Inflammatory macrophage (primary cell): ENCODE results near the gene ZNF518B.

ENCODE experiments used
- DNase-seq, 2 donors: peaks; one replicate each; pipeline ENCODE4 v3.0.0-alpha.2; 2020 to 2022
- total RNA-seq, 18 experiments: gene quantifications; one replicate each; lab custom pipeline; 2026; ENCODE audit warnings: mixed read lengths in 6 of 18, inconsistent platforms in 2 of 18; lab: John Stamatoyannopoulos, UW

Gene ZNF518B, protein sequence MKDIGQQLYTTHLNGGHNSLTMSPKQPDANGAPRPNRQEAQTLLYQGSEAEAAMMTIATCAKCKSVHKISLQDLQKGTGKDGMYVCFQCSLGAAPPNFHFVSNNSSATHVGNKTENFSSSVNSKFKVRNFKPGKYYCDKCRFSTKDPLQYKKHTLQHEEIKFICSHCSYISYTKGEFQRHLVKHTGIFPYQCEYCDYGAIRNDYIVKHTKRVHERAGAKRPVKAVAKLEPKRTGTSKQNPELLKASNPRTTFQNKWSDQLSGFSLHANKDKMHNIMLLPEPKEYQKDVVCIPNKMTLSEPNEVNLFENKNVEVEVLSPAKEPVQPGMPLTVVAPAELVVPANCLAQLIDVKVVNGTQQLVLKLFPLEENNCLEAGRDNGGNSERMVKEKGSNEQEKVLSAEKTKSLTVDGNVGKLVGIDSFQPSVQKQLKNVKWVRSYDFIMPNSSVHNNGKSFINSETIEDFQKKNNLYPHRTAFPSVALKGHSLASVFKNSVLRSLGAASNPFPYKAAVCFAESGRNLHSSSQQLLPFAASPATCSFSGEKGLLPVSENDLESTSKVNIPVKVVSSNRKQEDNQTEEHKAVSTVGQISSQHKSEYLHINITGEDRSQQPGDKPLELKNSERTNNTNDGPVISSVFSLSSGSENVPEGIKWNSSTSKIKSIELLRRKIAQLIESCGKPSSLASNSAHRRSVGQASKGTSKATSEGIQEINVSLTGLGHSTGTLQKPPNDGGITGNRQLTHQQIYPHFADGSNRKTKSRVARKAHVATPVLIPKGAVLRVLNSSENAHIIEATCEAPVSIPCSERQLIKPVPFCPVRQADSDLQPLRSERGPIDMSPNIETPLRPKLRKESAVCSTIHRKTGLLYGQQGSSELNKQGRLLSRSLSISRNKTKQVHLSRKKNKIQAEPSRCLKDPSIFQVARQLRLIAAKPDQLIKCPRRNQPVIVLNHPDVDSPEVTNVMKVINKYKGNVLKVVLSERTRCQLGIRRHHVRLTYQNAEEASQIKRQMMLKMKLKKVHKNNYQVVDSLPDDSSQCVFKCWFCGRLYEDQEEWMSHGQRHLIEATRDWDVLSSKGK
- 21.0 to 57.0 (median 38.7) reads per million in 18 experiments for total RNA-seq

DNA sequence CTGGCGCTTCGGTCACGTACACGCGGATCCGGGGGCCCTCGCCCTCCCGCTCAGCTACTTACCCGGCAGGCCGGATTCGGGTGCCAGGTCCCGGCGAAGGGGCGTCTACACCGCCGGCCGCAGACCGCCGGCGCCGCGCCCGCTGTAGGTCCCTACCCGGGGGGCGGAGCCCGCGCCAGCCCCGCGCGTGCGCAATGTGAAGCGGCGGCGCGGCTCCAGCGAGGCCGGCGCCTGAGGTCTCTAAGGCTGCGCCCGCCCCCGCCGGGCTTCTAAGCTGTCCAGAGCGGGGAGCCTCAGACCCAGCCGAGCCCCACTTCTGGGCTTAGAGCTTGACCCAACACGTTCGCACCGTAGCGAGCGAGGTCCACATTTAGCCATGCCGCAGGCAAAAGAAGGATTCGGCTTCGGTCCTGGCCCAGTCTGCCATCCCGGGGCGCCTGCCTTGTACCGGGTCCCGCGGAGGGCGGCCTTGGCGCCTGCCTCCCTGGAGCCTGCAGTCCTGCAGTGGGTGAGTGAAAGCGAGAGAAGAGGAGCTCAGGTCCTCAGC lies at the start of gene ZNF518B:
TSS of gene ZNF518B (minus strand) at position 172 of the 547 bp plus-strand sequence. CDS start 11,098 bp downstream, outside the sequence.
- peak; percentile 71 to 83 for DNase-seq

- no peak for DNase-seq
These were observed 48.9 kb upstream of the ZNF518B start for GRCh38 chr4:10506077-10506476.

DNA sequence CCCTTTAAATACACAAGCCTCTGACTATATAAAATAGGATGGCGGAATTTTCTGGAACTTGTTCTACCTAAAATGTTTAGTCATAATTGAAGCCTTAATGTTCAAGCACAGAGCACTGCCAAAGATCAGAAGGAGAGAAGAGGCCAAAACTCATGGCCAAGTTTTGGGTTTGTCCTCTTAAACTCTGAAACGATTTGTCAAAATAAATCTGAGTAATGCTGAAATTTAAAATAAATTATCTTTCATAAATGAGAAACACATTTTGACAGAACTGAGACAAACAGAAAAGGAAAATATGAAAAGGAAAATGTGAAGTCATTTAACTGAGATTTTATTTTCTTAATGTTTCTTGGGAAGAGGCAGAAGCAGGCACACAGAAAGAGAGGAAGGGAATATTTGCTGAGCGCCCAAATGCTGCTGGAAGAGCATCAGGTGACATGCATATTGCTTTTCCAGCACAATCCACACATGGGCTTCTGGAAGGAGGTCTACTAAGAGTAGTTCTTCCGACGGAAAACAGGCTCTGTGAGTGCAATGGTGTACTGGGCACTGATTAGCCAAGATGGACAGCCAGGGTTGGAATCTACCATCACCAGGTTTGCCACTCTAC lies 47.4 kb upstream of the ZNF518B start:
- DNase-seq = no peak

DNA sequence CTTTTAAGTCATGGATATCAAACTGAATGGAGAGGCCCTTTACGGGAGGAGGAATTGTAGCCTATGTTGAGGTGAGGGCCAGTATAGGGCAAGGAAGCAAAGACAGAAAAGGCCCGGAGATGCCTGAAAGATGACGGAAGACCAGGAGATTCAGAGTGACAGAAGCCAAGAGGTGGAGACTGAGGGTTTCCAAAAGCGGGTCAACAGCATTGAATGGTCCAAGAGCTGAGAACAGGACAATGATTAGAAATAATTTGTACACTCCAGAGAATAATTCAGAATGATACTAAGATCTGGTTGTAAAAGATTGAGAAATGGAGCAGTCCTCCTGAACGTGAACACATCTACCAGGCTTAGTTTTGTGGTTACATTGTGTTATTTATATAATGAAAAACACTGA lies 45.5 kb upstream of the ZNF518B start:
- DNase-seq = no peak

- no peak for DNase-seq
These were observed 43.5 kb upstream of the ZNF518B start for GRCh38 chr4:10500776-10501175.

DNA sequence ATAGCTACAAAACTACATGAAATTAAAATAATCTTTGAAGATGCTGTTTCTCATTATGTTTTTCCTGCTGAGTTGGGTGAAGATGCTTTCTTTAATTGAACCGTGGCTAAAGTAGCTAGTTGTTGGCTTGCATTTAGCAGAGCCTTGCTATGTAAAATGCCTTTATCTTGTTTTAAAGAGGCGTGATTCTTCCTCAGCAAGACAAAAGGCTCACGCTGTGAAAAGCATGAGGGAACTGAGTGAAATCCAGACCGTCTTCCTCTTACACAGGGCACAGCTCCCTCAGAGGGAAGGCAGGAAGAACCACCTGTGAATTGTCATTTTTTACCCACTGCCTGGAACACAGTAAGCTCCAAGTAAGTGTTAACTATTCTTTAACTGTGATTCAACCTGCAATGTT lies 39.0 kb upstream of the ZNF518B start:
- no peak for DNase-seq

GRCh38 chr4:10495651-10496050 lies 38.4 kb upstream of the ZNF518B start:
- DNase-seq = no peak

GRCh38 chr4:10492464-10492863 lies 35.2 kb upstream of the ZNF518B start:
- no peak for DNase-seq

GRCh38 chr4:10491401-10491800 lies 34.2 kb upstream of the ZNF518B start:
- no peak for DNase-seq

GRCh38 chr4:10490996-10491395 lies 33.8 kb upstream of the ZNF518B start:
- DNase-seq = no peak

DNA sequence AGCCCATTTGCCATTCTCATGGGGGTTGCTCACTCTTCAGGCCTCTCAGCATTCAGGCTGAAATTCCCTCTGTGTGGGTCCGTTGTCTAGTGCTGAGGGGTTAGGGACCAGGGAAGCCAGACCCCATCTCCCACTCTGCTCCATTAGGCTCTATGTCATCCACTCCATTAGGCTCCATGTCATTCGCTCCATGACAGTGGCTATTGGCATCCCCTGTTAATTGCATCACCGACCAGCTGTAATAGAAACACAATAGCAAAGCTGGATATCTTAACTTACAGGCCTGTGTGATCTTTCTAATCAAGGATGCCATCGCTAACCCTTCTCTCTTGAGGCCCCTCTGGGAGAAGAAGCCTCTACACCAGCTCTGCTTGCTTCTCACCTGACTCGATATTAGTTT lies 25.7 kb upstream of the ZNF518B start:
- no peak for DNase-seq

DNA sequence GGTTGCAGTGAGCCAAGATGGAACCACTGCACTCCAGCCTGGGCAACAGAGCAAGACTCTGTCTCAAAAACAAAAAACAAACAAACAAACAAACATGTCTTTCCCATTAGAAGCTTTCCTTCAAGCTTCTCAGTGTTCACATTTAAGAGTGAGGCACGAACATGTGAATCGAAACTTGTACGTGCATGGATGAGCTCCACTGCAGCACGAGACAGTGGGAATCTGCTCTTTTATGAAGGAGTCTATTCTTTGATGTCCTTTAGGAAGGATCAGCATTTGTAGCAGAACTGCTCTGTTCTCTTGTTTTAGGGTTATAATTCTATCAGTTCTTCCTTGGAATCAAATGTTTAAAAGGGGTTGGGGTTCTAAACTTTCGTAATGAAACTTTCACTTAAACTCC lies 23.4 kb upstream of the ZNF518B start:
- no peak for DNase-seq

DNA sequence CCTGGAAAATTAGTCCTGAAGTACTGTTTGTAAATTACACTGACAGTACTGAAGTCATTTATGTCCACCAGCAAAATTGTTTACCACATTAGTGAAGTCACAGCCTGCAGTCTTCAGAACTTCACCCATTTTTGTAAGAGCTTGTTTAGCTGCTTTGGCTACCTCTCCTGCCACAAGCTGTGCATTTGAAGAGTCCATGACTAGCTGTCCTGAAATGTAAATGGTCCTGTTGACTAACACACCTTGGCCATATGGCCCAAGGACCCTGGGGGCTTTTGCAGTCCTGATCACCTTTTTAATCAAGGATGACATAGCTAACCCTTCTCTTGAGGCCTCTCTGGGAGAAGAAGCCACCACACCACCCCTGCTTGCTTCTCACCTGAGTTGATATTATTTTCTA lies 21.4 kb upstream of the ZNF518B start:
- DNase-seq = no peak

- no peak for DNase-seq
These were observed 13.3 kb upstream of the ZNF518B start for GRCh38 chr4:10470505-10470904.

DNA sequence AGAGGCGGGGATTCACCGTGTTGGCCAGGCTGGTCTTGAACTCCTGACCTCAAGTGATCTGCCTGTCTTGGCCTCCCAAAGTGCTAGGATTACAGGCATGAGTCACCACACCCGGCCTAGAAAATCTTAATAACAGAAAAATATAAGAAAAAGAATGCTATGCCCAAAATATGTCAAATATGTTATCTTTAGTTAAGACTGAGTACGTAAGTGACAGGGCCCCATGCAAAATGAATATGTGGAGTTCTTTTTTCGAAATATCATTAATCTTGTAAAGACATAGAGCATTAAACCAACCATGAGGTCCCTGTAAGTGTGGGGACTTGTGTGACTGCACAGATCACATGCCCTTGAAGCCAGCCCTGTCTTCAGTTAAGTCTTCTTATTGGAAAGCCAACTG lies 8.9 kb upstream of the ZNF518B start:
- DNase-seq = no peak

GRCh38 chr4:10462876-10463275 lies 5.7 kb upstream of the ZNF518B start:
- no peak for DNase-seq

GRCh38 chr4:10461850-10462400 lies 4.7 kb upstream of the ZNF518B start:
- no peak for DNase-seq

DNA sequence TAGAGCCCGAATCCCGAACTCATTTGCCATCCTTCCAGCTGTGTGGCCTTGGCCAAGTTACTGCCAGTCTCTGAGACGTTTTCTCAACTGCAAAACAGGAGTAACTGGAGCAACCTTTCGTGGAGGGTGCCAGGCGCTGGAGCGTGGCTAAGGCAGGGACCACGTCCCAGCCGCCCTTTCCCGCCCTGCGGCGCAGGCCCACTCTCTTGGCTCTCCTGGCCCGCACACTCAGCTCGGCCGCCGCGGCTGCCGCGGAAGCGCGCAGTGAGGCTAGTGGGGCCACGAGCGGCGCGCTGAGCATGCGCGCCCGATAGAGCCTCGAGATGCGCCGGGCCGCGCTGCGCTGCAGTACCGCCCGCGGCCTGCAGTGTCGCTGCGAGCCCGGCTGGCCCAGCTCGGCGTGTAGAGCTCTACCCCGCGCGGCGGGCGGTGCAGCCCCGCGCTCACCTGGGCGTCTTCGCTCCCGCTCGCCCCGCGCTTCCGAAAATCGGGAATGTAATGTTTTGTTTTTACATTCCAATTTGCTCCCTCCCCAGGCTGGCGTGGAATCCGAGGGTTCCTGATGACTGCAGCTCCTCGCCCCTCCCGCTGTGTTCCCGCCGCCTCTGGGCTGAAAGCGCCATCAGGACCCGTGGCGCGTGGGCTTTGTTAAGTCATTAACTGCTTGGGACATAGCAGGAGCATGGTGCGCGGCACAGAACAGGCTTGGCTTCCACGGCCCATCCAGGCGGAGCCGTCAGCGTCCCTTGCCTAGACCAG lies 4.0 kb upstream of the ZNF518B start:
- peak; percentile 72 to 80 for DNase-seq

- no peak for DNase-seq
These were observed 3.3 kb upstream of the ZNF518B start for GRCh38 chr4:10460313-10461047.

DNA sequence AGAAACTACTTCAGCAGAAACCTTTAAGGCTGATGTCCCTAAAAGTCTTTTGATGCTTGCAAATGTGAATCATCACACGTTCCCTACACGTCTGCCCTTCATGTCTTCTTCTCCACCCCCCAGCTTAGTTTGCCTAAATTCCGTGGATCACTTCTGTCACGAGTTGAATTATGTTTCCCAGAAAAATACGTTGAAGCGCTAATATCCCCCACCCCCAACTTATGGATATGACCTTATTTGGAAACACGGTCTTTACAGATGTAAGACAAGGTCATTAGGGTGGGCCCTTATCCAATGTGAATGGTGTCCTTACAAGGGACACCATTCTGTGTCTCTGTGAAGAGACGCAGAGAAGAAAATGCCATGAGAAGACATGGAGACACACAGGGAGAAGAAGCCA lies 2.1 kb upstream of the ZNF518B start:
- DNase-seq = no peak

DNA sequence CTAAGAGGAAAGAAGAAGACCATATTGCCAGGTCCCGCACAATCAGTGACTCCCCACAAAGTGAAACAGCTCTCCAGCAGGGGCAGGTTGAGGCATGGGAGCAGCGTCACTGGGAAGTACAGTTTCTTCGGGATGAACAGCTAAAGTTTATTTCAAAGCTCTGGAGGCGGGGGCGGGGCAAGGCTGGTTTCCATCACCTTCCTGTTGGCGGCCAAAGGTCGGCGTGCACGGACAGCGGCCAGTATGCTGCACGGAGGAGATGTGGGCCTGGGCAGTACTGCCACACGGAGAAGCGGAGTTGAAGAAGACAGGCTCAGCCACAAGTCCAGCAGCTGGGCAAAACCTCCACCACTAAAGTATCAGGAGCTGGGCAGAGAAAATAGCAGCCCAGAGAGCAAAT lies 951 bp upstream of the ZNF518B start:
- no peak for DNase-seq
